Measurements from ENCODE around the gene HRH3. TPM values are rescaled to one million over a fixed set of nuclear protein-coding genes. Genes with fewer than 3 reads are reported as not detected.

HRH3 gene
- total RNA-seq, 1 experiment from 2014 or later: 1.8 TPM

- no peak overlapping the region for H2BK15ac ChIP-seq (ENCODE audit: low read depth, low read length)
- no peak for DNase-seq
- H3K27me3 ChIP-seq (ENCODE audit: insufficient read depth, low read length): no peaks in the 10 kb centered on the region
- H2BK5ac ChIP-seq (ENCODE audit: insufficient read length, low read length): no peak overlapping the region
- H3K14ac ChIP-seq (ENCODE audit: insufficient read depth, low read length): no peak overlapping the region
- H3K27ac ChIP-seq (ENCODE audit: insufficient read length, low read depth, low read length): no peak overlapping the region
- Mint-ChIP-seq H3K4me3 (no peak overlapping the region), H3K27me3 (ENCODE audit: low read depth) (no peaks in the 10 kb centered on the region), H3K36me3 (ENCODE audit: insufficient read depth in 1 of 3, low read depth in 3 of 3) (peaks cover 17 to 34% (median 32%) of the 10 kb centered on the region in 3 experiments; a peak in 6 of 7 replicates), H3K9me3 (no peaks in the 10 kb centered on the region), H3K27ac (no peak overlapping the region), H3K4me1 (no peaks in the 10 kb centered on the region)
- H2BK12ac ChIP-seq (ENCODE audit: insufficient read length, low read depth, low read length): no peak overlapping the region
- no peaks in the 10 kb centered on the region for H3K4me1 ChIP-seq (ENCODE audit: insufficient read depth, low read length)
- H3K4ac ChIP-seq (ENCODE audit: low read depth, low read length): no peak overlapping the region
- no peak overlapping the region for H3K56ac ChIP-seq (ENCODE audit: insufficient read length, low read depth, low read length)
- no peak overlapping the region for H2BK20ac ChIP-seq (ENCODE audit: low read depth, low read length, poor library complexity, severe bottlenecking)
- H4K91ac ChIP-seq (ENCODE audit: insufficient read length, low read depth, low read length): no peak overlapping the region
- no peak overlapping the region for H3K9ac ChIP-seq (ENCODE audit: extremely low read depth, insufficient read length, low read length)
- H3T11ph ChIP-seq (ENCODE audit: low read length): no peak overlapping the region
- no peak overlapping the region for H4K5ac ChIP-seq (ENCODE audit: insufficient read length, low read depth, low read length)
- WGBS (ENCODE audit: extremely low coverage, insufficient read length, low lambda C conversion rate): no CpG with 5 or more reads among the region's 10 CpGs
- H2BK120ac ChIP-seq (ENCODE audit: low read depth, low read length, poor library complexity, severe bottlenecking): no peak overlapping the region
- H4K8ac ChIP-seq (replicated peaks; ENCODE audit: insufficient read length, low read depth, low read length): no peak overlapping the region
- no peak overlapping the region for H2AK5ac ChIP-seq (ENCODE audit: insufficient read length, low read length)
- no peak overlapping the region for H3K4me2 ChIP-seq (ENCODE audit: insufficient read depth, insufficient read length, low read length)
- H3K23ac ChIP-seq (ENCODE audit: insufficient read length, low read depth, low read length): no peak overlapping the region
- H4K20me1 ChIP-seq (ENCODE audit: control insufficient read depth, insufficient read depth, insufficient read length): no peaks in the 10 kb centered on the region
- TF ChIP-seq, protein P1, sequence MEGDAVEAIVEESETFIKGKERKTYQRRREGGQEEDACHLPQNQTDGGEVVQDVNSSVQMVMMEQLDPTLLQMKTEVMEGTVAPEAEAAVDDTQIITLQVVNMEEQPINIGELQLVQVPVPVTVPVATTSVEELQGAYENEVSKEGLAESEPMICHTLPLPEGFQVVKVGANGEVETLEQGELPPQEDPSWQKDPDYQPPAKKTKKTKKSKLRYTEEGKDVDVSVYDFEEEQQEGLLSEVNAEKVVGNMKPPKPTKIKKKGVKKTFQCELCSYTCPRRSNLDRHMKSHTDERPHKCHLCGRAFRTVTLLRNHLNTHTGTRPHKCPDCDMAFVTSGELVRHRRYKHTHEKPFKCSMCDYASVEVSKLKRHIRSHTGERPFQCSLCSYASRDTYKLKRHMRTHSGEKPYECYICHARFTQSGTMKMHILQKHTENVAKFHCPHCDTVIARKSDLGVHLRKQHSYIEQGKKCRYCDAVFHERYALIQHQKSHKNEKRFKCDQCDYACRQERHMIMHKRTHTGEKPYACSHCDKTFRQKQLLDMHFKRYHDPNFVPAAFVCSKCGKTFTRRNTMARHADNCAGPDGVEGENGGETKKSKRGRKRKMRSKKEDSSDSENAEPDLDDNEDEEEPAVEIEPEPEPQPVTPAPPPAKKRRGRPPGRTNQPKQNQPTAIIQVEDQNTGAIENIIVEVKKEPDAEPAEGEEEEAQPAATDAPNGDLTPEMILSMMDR (conservative IDR thresholded peaks at IDR 0.05): no peak
- H3K23me2 ChIP-seq (ENCODE audit: insufficient read length, low read depth, low read length, poor library complexity, severe bottlenecking): no peaks in the 10 kb centered on the region
- no peaks in the 10 kb centered on the region for H3K79me2 ChIP-seq (ENCODE audit: insufficient read depth, low read length)
- H3K79me1 ChIP-seq (ENCODE audit: insufficient read depth, low read depth, low read length, poor library complexity, severe bottlenecking): no peaks in the 10 kb centered on the region
- no peak overlapping the region for H2AFZ ChIP-seq (ENCODE audit: low read length)
- no peaks in the 10 kb centered on the region for H3K9me3 ChIP-seq (ENCODE audit: control insufficient read depth, low read depth, low read length)
- no peak overlapping the region for H3K18ac ChIP-seq (ENCODE audit: insufficient read length, low read depth, low read length)
These were observed 23.8 kb downstream of the HRH3 start for GRCh38 chr20:62196286-62196685.
